ENCODE data around the gene OR52B6. TPM values are rescaled to one million over a fixed set of nuclear protein-coding genes. Genes with fewer than 3 reads are reported as not detected.

OR52B6 gene, protein sequence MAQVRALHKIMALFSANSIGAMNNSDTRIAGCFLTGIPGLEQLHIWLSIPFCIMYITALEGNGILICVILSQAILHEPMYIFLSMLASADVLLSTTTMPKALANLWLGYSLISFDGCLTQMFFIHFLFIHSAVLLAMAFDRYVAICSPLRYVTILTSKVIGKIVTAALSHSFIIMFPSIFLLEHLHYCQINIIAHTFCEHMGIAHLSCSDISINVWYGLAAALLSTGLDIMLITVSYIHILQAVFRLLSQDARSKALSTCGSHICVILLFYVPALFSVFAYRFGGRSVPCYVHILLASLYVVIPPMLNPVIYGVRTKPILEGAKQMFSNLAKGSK
- total RNA-seq (2021): not detected in 3 replicates
- not detected for Bru-seq, nascent RNA
- long read RNA-seq, experiment 1: 0 reads
- long read RNA-seq, experiment 2: 0 reads
- long read RNA-seq, experiment 3: 0 reads

DNA sequence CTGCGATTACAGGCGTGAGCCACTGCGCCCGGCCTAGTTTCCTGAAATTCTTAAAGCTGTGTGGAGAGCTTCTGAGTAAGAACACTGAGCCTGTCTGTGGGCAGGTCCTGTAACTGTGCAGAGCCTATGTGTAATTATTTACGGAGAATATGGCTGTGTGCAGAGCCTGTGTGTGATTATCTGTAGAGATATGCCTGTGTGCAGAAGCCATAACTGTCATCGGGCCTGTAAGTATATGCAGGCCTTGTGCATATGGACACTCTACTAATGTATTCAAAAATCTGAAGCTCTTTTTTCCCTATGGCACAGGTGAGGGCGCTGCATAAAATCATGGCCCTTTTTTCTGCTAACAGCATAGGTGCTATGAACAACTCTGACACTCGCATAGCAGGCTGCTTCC, at the start of gene OR52B6:
Gene OR52B6 (plus strand): TSS at position 301 of the 400 bp plus-strand sequence. CDS start 0 bp downstream, at position 301.
- Mint-ChIP-seq H3K27ac (no peak within 1 kb of the TSS), H3K36me3 (no peaks in the 10 kb centered on the region), H3K4me3 (no peak within 1 kb of the TSS), H3K27me3 (ENCODE audit: low read depth) (no peaks in the 10 kb centered on the region), H3K9me3 (peaks cover 7% of the 10 kb centered on the region; the same call in 1 of the 2 replicates), H3K4me1 (no peaks in the 10 kb centered on the region)
- DNase-seq (ENCODE audit: low spot score): no peak
- TF ChIP-seq ZBTB21 (CRISPR knock-in tag; IDR thresholded peaks at IDR 0.05; ENCODE audit: borderline replicate concordance): no peak
- TF ChIP-seq CBFB (CRISPR knock-in tag; IDR thresholded peaks at IDR 0.05; ENCODE audit: low read depth): no peak
- no peak for TF ChIP-seq PRRX2 (CRISPR knock-in tag; IDR thresholded peaks at IDR 0.05)
- TF ChIP-seq MXD4 (CRISPR knock-in tag; IDR thresholded peaks at IDR 0.05; ENCODE audit: borderline replicate concordance): no peak
- no peak for TF ChIP-seq FOXP1 (CRISPR knock-in tag; IDR thresholded peaks at IDR 0.05; ENCODE audit: borderline replicate concordance)
- TF ChIP-seq, protein P1, sequence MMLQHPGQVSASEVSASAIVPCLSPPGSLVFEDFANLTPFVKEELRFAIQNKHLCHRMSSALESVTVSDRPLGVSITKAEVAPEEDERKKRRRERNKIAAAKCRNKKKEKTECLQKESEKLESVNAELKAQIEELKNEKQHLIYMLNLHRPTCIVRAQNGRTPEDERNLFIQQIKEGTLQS (CRISPR knock-in tag; conservative IDR thresholded peaks at IDR 0.05): no peak
- no peak for TF ChIP-seq ZNF263 (CRISPR knock-in tag; IDR thresholded peaks at IDR 0.05; ENCODE audit: low read depth)
- TF ChIP-seq, protein P2, sequence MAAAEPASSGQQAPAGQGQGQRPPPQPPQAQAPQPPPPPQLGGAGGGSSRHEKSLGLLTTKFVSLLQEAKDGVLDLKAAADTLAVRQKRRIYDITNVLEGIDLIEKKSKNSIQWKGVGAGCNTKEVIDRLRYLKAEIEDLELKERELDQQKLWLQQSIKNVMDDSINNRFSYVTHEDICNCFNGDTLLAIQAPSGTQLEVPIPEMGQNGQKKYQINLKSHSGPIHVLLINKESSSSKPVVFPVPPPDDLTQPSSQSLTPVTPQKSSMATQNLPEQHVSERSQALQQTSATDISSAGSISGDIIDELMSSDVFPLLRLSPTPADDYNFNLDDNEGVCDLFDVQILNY (CRISPR knock-in tag; IDR thresholded peaks at IDR 0.05): no peak
- TF ChIP-seq ZNF138 (CRISPR knock-in tag; conservative IDR thresholded peaks at IDR 0.05): no peak
- no peak for TF ChIP-seq ESRRA (CRISPR knock-in tag; IDR thresholded peaks at IDR 0.05; ENCODE audit: borderline replicate concordance)
- TF ChIP-seq GTF2I (CRISPR knock-in tag; conservative IDR thresholded peaks at IDR 0.05): no peak
- TF ChIP-seq, protein P3, sequence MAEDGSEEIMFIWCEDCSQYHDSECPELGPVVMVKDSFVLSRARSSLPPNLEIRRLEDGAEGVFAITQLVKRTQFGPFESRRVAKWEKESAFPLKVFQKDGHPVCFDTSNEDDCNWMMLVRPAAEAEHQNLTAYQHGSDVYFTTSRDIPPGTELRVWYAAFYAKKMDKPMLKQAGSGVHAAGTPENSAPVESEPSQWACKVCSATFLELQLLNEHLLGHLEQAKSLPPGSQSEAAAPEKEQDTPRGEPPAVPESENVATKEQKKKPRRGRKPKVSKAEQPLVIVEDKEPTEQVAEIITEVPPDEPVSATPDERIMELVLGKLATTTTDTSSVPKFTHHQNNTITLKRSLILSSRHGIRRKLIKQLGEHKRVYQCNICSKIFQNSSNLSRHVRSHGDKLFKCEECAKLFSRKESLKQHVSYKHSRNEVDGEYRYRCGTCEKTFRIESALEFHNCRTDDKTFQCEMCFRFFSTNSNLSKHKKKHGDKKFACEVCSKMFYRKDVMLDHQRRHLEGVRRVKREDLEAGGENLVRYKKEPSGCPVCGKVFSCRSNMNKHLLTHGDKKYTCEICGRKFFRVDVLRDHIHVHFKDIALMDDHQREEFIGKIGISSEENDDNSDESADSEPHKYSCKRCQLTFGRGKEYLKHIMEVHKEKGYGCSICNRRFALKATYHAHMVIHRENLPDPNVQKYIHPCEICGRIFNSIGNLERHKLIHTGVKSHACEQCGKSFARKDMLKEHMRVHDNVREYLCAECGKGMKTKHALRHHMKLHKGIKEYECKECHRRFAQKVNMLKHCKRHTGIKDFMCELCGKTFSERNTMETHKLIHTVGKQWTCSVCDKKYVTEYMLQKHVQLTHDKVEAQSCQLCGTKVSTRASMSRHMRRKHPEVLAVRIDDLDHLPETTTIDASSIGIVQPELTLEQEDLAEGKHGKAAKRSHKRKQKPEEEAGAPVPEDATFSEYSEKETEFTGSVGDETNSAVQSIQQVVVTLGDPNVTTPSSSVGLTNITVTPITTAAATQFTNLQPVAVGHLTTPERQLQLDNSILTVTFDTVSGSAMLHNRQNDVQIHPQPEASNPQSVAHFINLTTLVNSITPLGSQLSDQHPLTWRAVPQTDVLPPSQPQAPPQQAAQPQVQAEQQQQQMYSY (CRISPR knock-in tag; IDR thresholded peaks at IDR 0.05): no peak
- no peak for TF ChIP-seq TP53 (CRISPR knock-in tag; IDR thresholded peaks at IDR 0.05)
- TF ChIP-seq, protein P4, sequence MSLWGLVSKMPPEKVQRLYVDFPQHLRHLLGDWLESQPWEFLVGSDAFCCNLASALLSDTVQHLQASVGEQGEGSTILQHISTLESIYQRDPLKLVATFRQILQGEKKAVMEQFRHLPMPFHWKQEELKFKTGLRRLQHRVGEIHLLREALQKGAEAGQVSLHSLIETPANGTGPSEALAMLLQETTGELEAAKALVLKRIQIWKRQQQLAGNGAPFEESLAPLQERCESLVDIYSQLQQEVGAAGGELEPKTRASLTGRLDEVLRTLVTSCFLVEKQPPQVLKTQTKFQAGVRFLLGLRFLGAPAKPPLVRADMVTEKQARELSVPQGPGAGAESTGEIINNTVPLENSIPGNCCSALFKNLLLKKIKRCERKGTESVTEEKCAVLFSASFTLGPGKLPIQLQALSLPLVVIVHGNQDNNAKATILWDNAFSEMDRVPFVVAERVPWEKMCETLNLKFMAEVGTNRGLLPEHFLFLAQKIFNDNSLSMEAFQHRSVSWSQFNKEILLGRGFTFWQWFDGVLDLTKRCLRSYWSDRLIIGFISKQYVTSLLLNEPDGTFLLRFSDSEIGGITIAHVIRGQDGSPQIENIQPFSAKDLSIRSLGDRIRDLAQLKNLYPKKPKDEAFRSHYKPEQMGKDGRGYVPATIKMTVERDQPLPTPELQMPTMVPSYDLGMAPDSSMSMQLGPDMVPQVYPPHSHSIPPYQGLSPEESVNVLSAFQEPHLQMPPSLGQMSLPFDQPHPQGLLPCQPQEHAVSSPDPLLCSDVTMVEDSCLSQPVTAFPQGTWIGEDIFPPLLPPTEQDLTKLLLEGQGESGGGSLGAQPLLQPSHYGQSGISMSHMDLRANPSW (CRISPR knock-in tag; conservative IDR thresholded peaks at IDR 0.05; ENCODE audit: low read depth): no peak
- TF ChIP-seq ELF4 (CRISPR knock-in tag; IDR thresholded peaks at IDR 0.05; ENCODE audit: low read depth): no peak
- TF ChIP-seq CREM (CRISPR knock-in tag; IDR thresholded peaks at IDR 0.05): no peak
- TF ChIP-seq, protein P5, sequence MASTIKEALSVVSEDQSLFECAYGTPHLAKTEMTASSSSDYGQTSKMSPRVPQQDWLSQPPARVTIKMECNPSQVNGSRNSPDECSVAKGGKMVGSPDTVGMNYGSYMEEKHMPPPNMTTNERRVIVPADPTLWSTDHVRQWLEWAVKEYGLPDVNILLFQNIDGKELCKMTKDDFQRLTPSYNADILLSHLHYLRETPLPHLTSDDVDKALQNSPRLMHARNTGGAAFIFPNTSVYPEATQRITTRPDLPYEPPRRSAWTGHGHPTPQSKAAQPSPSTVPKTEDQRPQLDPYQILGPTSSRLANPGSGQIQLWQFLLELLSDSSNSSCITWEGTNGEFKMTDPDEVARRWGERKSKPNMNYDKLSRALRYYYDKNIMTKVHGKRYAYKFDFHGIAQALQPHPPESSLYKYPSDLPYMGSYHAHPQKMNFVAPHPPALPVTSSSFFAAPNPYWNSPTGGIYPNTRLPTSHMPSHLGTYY (CRISPR knock-in tag; IDR thresholded peaks at IDR 0.05): no peak
- TF ChIP-seq, protein P6, sequence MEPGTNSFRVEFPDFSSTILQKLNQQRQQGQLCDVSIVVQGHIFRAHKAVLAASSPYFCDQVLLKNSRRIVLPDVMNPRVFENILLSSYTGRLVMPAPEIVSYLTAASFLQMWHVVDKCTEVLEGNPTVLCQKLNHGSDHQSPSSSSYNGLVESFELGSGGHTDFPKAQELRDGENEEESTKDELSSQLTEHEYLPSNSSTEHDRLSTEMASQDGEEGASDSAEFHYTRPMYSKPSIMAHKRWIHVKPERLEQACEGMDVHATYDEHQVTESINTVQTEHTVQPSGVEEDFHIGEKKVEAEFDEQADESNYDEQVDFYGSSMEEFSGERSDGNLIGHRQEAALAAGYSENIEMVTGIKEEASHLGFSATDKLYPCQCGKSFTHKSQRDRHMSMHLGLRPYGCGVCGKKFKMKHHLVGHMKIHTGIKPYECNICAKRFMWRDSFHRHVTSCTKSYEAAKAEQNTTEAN (CRISPR knock-in tag; IDR thresholded peaks at IDR 0.05): no peak
- no peak for TF ChIP-seq CREB1 (CRISPR knock-in tag; IDR thresholded peaks at IDR 0.05)
- CTCF ChIA-PET: no interaction called here
- POLR2A ChIA-PET: no interaction called here
- no peak for ATAC-seq
